Aorta (tissue), 5 donors: ENCODE results near the gene ALDH3A2. TPM values are rescaled to one million over a fixed set of nuclear protein-coding genes. Genes with fewer than 3 reads are reported as not detected.

Source experiments
- ATAC-seq: fragments of 200-7000 bp; cut with Tn5 transposase; one replicate; pipeline ENCODE4 v1.9.1; 2022; ENCODE audit warnings: moderate library complexity; ENCODE audit not compliant: low FRiP score
- DNase-seq, 2 donors: peaks; one replicate each; pipeline ENCODE4 v3.0.0-alpha.2; 2020
- H3K27ac ChIP-seq, 2 donors: one replicate each; pipeline ENCODE4 v1.5.1; 2013; ENCODE audit warnings: low read length in 2 of 2, mild to moderate bottlenecking in 2 of 2, moderate library complexity in 2 of 2, control low read depth in 1 of 2, inconsistent platforms in 1 of 2, low read depth in 1 of 2
- H3K27me3 ChIP-seq, 2 donors: one replicate each; pipeline ENCODE4 v1.6.1; 2013; ENCODE audit warnings: control low read depth in 1 of 2, low read length in 1 of 2, mild to moderate bottlenecking in 1 of 2, moderate library complexity in 1 of 2; ENCODE audit not compliant: insufficient read depth in 2 of 2, control insufficient read depth in 1 of 2
- H3K36me3 ChIP-seq, 2 donors: one replicate each; pipeline ENCODE4 v1.6.1; 2013; ENCODE audit warnings: control low read depth in 1 of 2, low read length in 1 of 2, mild to moderate bottlenecking in 1 of 2; ENCODE audit not compliant: insufficient read depth in 2 of 2, control insufficient read depth in 1 of 2
- H3K4me1 ChIP-seq, 2 donors: one replicate each; pipeline ENCODE4 v1.6.1; 2013; ENCODE audit warnings: low read length in 2 of 2, control low read depth in 1 of 2, mild to moderate bottlenecking in 1 of 2, moderate library complexity in 1 of 2; ENCODE audit not compliant: insufficient read depth in 2 of 2, control insufficient read depth in 1 of 2
- H3K4me3 ChIP-seq, 2 donors: one replicate each; pipeline ENCODE4 v1.5.1; 2013; ENCODE audit warnings: low read length in 2 of 2, control low read depth in 1 of 2, mild to moderate bottlenecking in 1 of 2
- H3K9me3 ChIP-seq: one replicate; pipeline ENCODE4 v1.6.1; 2013; ENCODE audit warnings: mild to moderate bottlenecking, low read length; ENCODE audit not compliant: control insufficient read depth
- WGBS, 2 donors: extraction: QIAGEN DNeasy Blood & Tissue Kit; methylation state at CpG; one replicate each; pipeline ENCODE4 v1.1.7; 2013; 5-methylcytosine and 5-hydroxymethylcytosine counted together
- intact Hi-C, 2 donors: fragments of 100-400 bp; cut with DNase I; formaldehyde crosslinking; loops; one replicate each; pipeline versions ENCODE4 v1.14.2 to v1.15.0; 2022
- polyA plus RNA-seq, 2 donors: library from polyadenylated mRNA; stranded (reverse); fragments of 200-250 nt; gene quantifications; one replicate each; pipeline ENCODE4 v1.2.3, GENCODE V29; 2013
- total RNA-seq, 2 donors: library from RNA; stranded (reverse); fragmentation: NEBNext Ultra II Directional; extraction: Animal tissue kit (Norgen Biotek cat#: 25700); gene quantifications; one replicate each; pipeline ENCODE4 v1.2.1, GENCODE V29; 2021
- donor health status: healthy with polysubstance abuse.
- donor health status: Bipolar disorder and iron deficiency.
- donor health status: DM: no; HTN: no; CAD: no.
- donor health status: DM: no; HTN: no; CAD: no.
- donor health status: DM: yes; HTN: yes; CAD: no.

Gene ALDH3A2
- total and polyA plus RNA-seq, 4 donors = 49.0 to 122 (median 67.2) TPM

GRCh38 chr17:19712436-19713004 is 64.0 kb downstream of the ALDH3A2 start:
- no peaks in the 10 kb centered on the region for H3K27me3 ChIP-seq
- H3K36me3 ChIP-seq = no peaks in the 10 kb centered on the region
- H3K9me3 ChIP-seq = no peaks in the 10 kb centered on the region
- no peak for ATAC-seq
- H3K27ac ChIP-seq = no peak overlapping the region
- no peaks in the 10 kb centered on the region for H3K4me1 ChIP-seq
- WGBS, 2 donors = 81 to 87% methylated on average over 12 of the region's 12 CpGs
- DNase-seq = no peak
- intact Hi-C loops = no loop called here
- H3K4me3 ChIP-seq = no peak overlapping the region

GRCh38 chr17:19713462-19713861 is 64.9 kb downstream of the ALDH3A2 start:
- 83 to 87% methylated on average over 16 of the region's 16 CpGs for WGBS, 2 donors
- ATAC-seq (no peak), DNase-seq (no peak)
- Histone ChIP-seq H3K27me3 (no peaks in the 10 kb centered on the region), H3K27ac (no peak overlapping the region), H3K4me3 (no peak overlapping the region), H3K4me1 (no peaks in the 10 kb centered on the region), H3K9me3 (no peaks in the 10 kb centered on the region), H3K36me3 (no peaks in the 10 kb centered on the region)
- intact Hi-C loops = no loop called here

- ATAC-seq (no peak), DNase-seq (no peak)
- Histone ChIP-seq H3K27ac (no peak overlapping the region), H3K27me3 (no peaks in the 10 kb centered on the region), H3K4me1 (no peaks in the 10 kb centered on the region), H3K9me3 (no peaks in the 10 kb centered on the region), H3K36me3 (no peaks in the 10 kb centered on the region), H3K4me3 (no peak overlapping the region)
- 87 to 91% methylated on average over 28 of the region's 28 CpGs for WGBS, 2 donors
- intact Hi-C loops = no loop called here
Observed at GRCh38 chr17:19713901-19714361, 65.4 kb downstream of the ALDH3A2 start.

- no peak overlapping the region for H3K4me3 ChIP-seq
- ATAC-seq (peak; percentile 57), DNase-seq (no peak)
- H3K27me3 ChIP-seq = no peaks in the 10 kb centered on the region
- no peaks in the 10 kb centered on the region for H3K4me1 ChIP-seq
- H3K9me3 ChIP-seq = no peaks in the 10 kb centered on the region
- H3K36me3 ChIP-seq = no peaks in the 10 kb centered on the region
- 94 to 96% methylated on average over 27 of the region's 27 CpGs for WGBS, 2 donors
- intact Hi-C loops = no loop called here
- no peak overlapping the region for H3K27ac ChIP-seq
Observed at GRCh38 chr17:19714542-19715411, 66.2 kb downstream of the ALDH3A2 start.

- Histone ChIP-seq H3K36me3 (no peaks in the 10 kb centered on the region), H3K4me1 (no peaks in the 10 kb centered on the region), H3K27ac (no peak within 1 kb of the TSS), H3K9me3 (no peaks in the 10 kb centered on the region), H3K27me3 (no peaks in the 10 kb centered on the region), H3K4me3 (no peak within 1 kb of the TSS)
- 63 to 70% methylated on average over 13 of the region's 13 CpGs for WGBS, 2 donors
- intact Hi-C loops = no loop called here
- DNase-seq (no peak), ATAC-seq (no peak)
Observed at GRCh38 chr17:19716108-19717030, 67.8 kb downstream of the ALDH3A2 start, which contains the start of gene SLC47A2. SLC47A2 (minus strand) TSS chr17:19716584; CDS start chr17:19716555, 29 bp downstream.

GRCh38 chr17:19717031-19717360 is 68.4 kb downstream of the ALDH3A2 start:
- no peaks in the 10 kb centered on the region for H3K9me3 ChIP-seq
- H3K27ac ChIP-seq = no peak overlapping the region
- H3K36me3 ChIP-seq = no peaks in the 10 kb centered on the region
- no peak overlapping the region for H3K4me3 ChIP-seq
- no peaks in the 10 kb centered on the region for H3K4me1 ChIP-seq
- ATAC-seq (no peak), DNase-seq (no peak)
- intact Hi-C loops = no loop called here
- 94 to 96% methylated on average over 7 of the region's 7 CpGs for WGBS, 2 donors
- no peaks in the 10 kb centered on the region for H3K27me3 ChIP-seq

DNA sequence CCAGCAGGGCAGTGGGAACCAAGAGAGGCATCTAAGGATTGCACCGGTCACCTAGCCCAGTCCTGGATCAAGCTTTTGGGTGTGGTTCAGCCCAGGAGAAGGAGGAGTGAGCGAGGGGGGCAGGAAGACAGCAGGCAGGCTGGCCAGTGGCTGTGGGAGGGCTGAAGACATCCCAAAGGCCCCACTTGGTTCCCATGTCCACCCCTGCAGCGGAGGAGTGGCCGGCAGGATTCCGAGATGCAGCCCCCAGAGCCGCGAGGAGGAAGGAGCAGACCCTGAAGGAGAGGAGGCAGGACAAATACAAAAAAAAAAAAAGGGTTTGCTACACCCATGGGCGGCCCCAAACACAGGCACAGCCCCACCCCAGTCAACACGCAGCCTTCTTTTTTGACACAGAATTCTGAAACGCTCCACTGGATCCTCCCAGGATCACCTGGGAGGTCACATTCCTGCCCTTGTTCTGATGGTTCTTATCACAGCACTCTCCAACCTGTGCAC is 68.9 kb downstream of the ALDH3A2 start:
- H3K4me1 ChIP-seq = no peaks in the 10 kb centered on the region
- intact Hi-C loops = no loop called here
- H3K36me3 ChIP-seq = no peaks in the 10 kb centered on the region
- DNase-seq = no peak
- H3K27ac ChIP-seq = no peak overlapping the region
- no peaks in the 10 kb centered on the region for H3K27me3 ChIP-seq
- no peak for ATAC-seq
- 94% methylated on average over 10 of the region's 10 CpGs for WGBS, 2 donors
- no peak overlapping the region for H3K4me3 ChIP-seq
- H3K9me3 ChIP-seq = no peaks in the 10 kb centered on the region

- Histone ChIP-seq H3K4me3 (no peak overlapping the region), H3K9me3 (no peaks in the 10 kb centered on the region), H3K27ac (no peak overlapping the region), H3K36me3 (no peaks in the 10 kb centered on the region), H3K4me1 (no peaks in the 10 kb centered on the region), H3K27me3 (no peaks in the 10 kb centered on the region)
- intact Hi-C loops = no loop called here
- no peak for ATAC-seq
- no peak for DNase-seq
- 92 to 93% methylated on average over 12 of the region's 12 CpGs for WGBS, 2 donors
Observed at GRCh38 chr17:19718041-19718612, 69.6 kb downstream of the ALDH3A2 start.
